ENCODE results near the gene PANK2.
"Not testable (repeated sequence)": the region's sequence is repeated elsewhere in the genome, so short reads cannot be mapped to it uniquely, and the experiment has no call there.

PANK2 gene

GRCh38 chr20:3888622-3889488, at the start of gene PANK2:
Gene PANK2, plus strand, starts transcription at chr20:3889387.
- DNase-seq, result peak; percentile 98

GRCh38 chr20:3840201-3840600, 49.0 kb upstream of the PANK2 start:
- DNase-seq, result not testable (repeated sequence)

- DNase-seq, result no peak
Measured at GRCh38 chr20:3842348-3842930, 46.7 kb upstream of the PANK2 start.

- DNase-seq, result no peak
Measured at GRCh38 chr20:3843490-3843889, 45.7 kb upstream of the PANK2 start.

- DNase-seq, result not testable (repeated sequence)
Measured at GRCh38 chr20:3843990-3844619, 45.1 kb upstream of the PANK2 start.

- DNase-seq, result no peak
Measured at GRCh38 chr20:3846378-3846739, 42.8 kb upstream of the PANK2 start.

GRCh38 chr20:3846740-3847428, 42.3 kb upstream of the PANK2 start, which contains the start of gene MAVS:
Gene MAVS, plus strand, starts transcription at chr20:3846834. Its CDS starts 7,791 bp downstream, at chr20:3854625.
- peak; percentile 90 for DNase-seq

- peak; percentile 9 for DNase-seq
Measured at GRCh38 chr20:3847429-3847940, 41.7 kb upstream of the PANK2 start.

GRCh38 chr20:3848565-3848964, 40.6 kb upstream of the PANK2 start:
- no peak for DNase-seq

GRCh38 chr20:3854462-3854871, 34.7 kb upstream of the PANK2 start:
- no peak for DNase-seq

- DNase-seq, result no peak
Measured at GRCh38 chr20:3857405-3857804, 31.8 kb upstream of the PANK2 start.

- DNase-seq, result no peak
Measured at GRCh38 chr20:3858689-3859088, 30.5 kb upstream of the PANK2 start.

- no peak for DNase-seq
Measured at GRCh38 chr20:3861191-3861590, 28.0 kb upstream of the PANK2 start.

GRCh38 chr20:3862333-3862732, 26.9 kb upstream of the PANK2 start:
- no peak for DNase-seq

- DNase-seq, result no peak
Measured at GRCh38 chr20:3863317-3863716, 25.9 kb upstream of the PANK2 start.

GRCh38 chr20:3864518-3864917, 24.7 kb upstream of the PANK2 start:
- no peak for DNase-seq

- no peak for DNase-seq
Measured at GRCh38 chr20:3865152-3865886, 23.9 kb upstream of the PANK2 start.

- no peak for DNase-seq
Measured at GRCh38 chr20:3865887-3866407, 23.2 kb upstream of the PANK2 start.

- no peak for DNase-seq
Measured at GRCh38 chr20:3866464-3866863, 22.7 kb upstream of the PANK2 start.

GRCh38 chr20:3867802-3868201, 21.4 kb upstream of the PANK2 start:
- no peak for DNase-seq

- DNase-seq, result no peak
Measured at GRCh38 chr20:3869839-3870634, 19.1 kb upstream of the PANK2 start.

Data from activated CD4-positive, alpha-beta T cell treated with anti-CD3 and anti-CD28 coated beads for 48 hours (primary cell).